ENCODE data around the gene CGA. TPM values are rescaled to one million over a fixed set of nuclear protein-coding genes. Genes with fewer than 3 reads are reported as not detected.
A peak's percentile ranks its signal among the peaks of the same experiment; 100 is the strongest.
"Not testable (repeated sequence)": the region's sequence is repeated elsewhere in the genome, so short reads cannot be mapped to it uniquely, and the experiment has no call there.

Gene CGA
- total RNA-seq, result not detected

GRCh38 chr6:87095087-87095509, at the start of gene CGA:
CGA (minus strand) TSS chr6:87095106; CDS start chr6:87088200, 6,906 bp downstream.
- H3K27me3 Mint-ChIP-seq, result peaks cover 14% of the 10 kb centered on the region
- no peak within 1 kb of the TSS for H3K4me3 Mint-ChIP-seq
- POLR2A ChIA-PET, result interaction anchor here (1.4 kb wide), 1 partner anchor 10 kb away, joined by 3 read pairs; no protein-coding TSS in a partner anchor

GRCh38 chr6:87139927-87140326, 45.0 kb upstream of the CGA start:
- DNase-seq; H3K4me3 Mint-ChIP-seq; H3K27ac Mint-ChIP-seq; H3K36me3 Mint-ChIP-seq; H3K4me1 Mint-ChIP-seq (ENCODE audit: low read depth); H3K9me3 Mint-ChIP-seq; H3K27me3 Mint-ChIP-seq; POLR2A ChIA-PET: not testable (repeated sequence)
- intact Hi-C loops (cut with micrococcal nuclease), result loop anchor here (1.0 to 5.0 kb wide), 3 partner anchors 97 to 267 kb away; partner anchors contain the start of gene CFAP206
- CTCF ChIA-PET, result interaction anchor here (1.0 to 3.5 kb wide), 14 partner anchors 9 to 253 kb away, joined by 3 to 29 read pairs (median 5); no protein-coding TSS in a partner anchor

More at GRCh38 chr6:87095087-87095509, at the start of gene CGA:
- no peak for DNase-seq
- Mint-ChIP-seq H3K27ac (no peak within 1 kb of the TSS), H3K4me1 (ENCODE audit: low read depth) (no peaks in the 10 kb centered on the region), H3K9me3 (no peaks in the 10 kb centered on the region), H3K36me3 (no peaks in the 10 kb centered on the region)
- intact Hi-C loops (cut with micrococcal nuclease), result no loop called here
- CTCF ChIA-PET, result interaction anchor here (1.8 kb wide), 1 partner anchor 16 kb away, joined by 8 read pairs; no protein-coding TSS in a partner anchor

GRCh38 chr6:87139236-87139635, 44.3 kb upstream of the CGA start:
- ChIA-PET POLR2A (no interaction called here), CTCF (interaction anchor here (0.6 to 3.5 kb wide), 26 partner anchors 8 to 452 kb away, joined by 3 to 29 read pairs (median 4); no protein-coding TSS in a partner anchor)
- H3K27me3 Mint-ChIP-seq, result peaks cover 4% of the 10 kb centered on the region
- H3K4me1 Mint-ChIP-seq (ENCODE audit: low read depth), result peaks cover 2% of the 10 kb centered on the region
- intact Hi-C loops (cut with micrococcal nuclease), result loop anchor here (1.0 to 5.0 kb wide), 3 partner anchors 98 to 268 kb away; partner anchors contain the start of gene CFAP206
- no peaks in the 10 kb centered on the region for H3K36me3 Mint-ChIP-seq
- H3K9me3 Mint-ChIP-seq, result peaks cover 4% of the 10 kb centered on the region
- H3K27ac Mint-ChIP-seq, result no peak overlapping the region
- no peak for DNase-seq
- no peak overlapping the region for H3K4me3 Mint-ChIP-seq

GRCh38 chr6:87136963-87137362, 42.1 kb upstream of the CGA start:
- H3K27ac Mint-ChIP-seq, result no peak overlapping the region

GRCh38 chr6:87127737-87128136, 32.8 kb upstream of the CGA start:
- Mint-ChIP-seq H3K27ac (no peak overlapping the region), H3K27me3 (peaks cover 8% of the 10 kb centered on the region), H3K4me3 (no peak overlapping the region), H3K36me3 (no peaks in the 10 kb centered on the region), H3K4me1 (ENCODE audit: low read depth) (no peaks in the 10 kb centered on the region), H3K9me3 (no peaks in the 10 kb centered on the region)
- no peak for DNase-seq
- intact Hi-C loops (cut with micrococcal nuclease), result no loop called here
- CTCF ChIA-PET, result no interaction called here
- POLR2A ChIA-PET, result no interaction called here

More at GRCh38 chr6:87136963-87137362, 42.1 kb upstream of the CGA start:
- intact Hi-C loops (cut with micrococcal nuclease), result loop anchor here (5.0 kb wide), 1 partner anchor 270 kb away; the partner anchor contains the start of gene CFAP206
- Mint-ChIP-seq H3K4me1 (ENCODE audit: low read depth) (peaks cover 2% of the 10 kb centered on the region), H3K4me3 (no peak overlapping the region), H3K36me3 (no peaks in the 10 kb centered on the region), H3K27me3 (no peaks in the 10 kb centered on the region), H3K9me3 (no peaks in the 10 kb centered on the region)
- CTCF ChIA-PET, result no interaction called here
- POLR2A ChIA-PET, result no interaction called here
- no peak for DNase-seq

- POLR2A ChIA-PET, result no interaction called here
- H3K9me3 Mint-ChIP-seq, result no peaks in the 10 kb centered on the region
- no peaks in the 10 kb centered on the region for H3K4me1 Mint-ChIP-seq (ENCODE audit: low read depth)
- CTCF ChIA-PET, result interaction anchor here (0.7 to 2.2 kb wide), 2 partner anchors 13 to 48 kb away, joined by 3 to 13 read pairs; no protein-coding TSS in a partner anchor
- no peak for DNase-seq
- H3K36me3 Mint-ChIP-seq, result no peaks in the 10 kb centered on the region
- H3K27ac Mint-ChIP-seq, result no peak overlapping the region
- intact Hi-C loops (cut with micrococcal nuclease), result no loop called here
- peaks cover 16% of the 10 kb centered on the region for H3K27me3 Mint-ChIP-seq
- no peak overlapping the region for H3K4me3 Mint-ChIP-seq
Measured at GRCh38 chr6:87126501-87126900, 31.6 kb upstream of the CGA start.

- H3K4me1 Mint-ChIP-seq (ENCODE audit: low read depth), result no peaks in the 10 kb centered on the region
- CTCF ChIA-PET, result no interaction called here
- POLR2A ChIA-PET, result no interaction called here
Measured at GRCh38 chr6:87124074-87124473, 29.2 kb upstream of the CGA start.

GRCh38 chr6:87122477-87122876, 27.6 kb upstream of the CGA start:
- H3K27ac Mint-ChIP-seq, result no peak overlapping the region
- DNase-seq, result no peak
- H3K27me3 Mint-ChIP-seq, result peaks cover 18% of the 10 kb centered on the region
- no peaks in the 10 kb centered on the region for H3K36me3 Mint-ChIP-seq
- no peak overlapping the region for H3K4me3 Mint-ChIP-seq
- CTCF ChIA-PET, result no interaction called here
- H3K9me3 Mint-ChIP-seq, result no peaks in the 10 kb centered on the region
- POLR2A ChIA-PET, result no interaction called here
- intact Hi-C loops (cut with micrococcal nuclease), result no loop called here
- no peaks in the 10 kb centered on the region for H3K4me1 Mint-ChIP-seq (ENCODE audit: low read depth)

More at GRCh38 chr6:87124074-87124473, 29.2 kb upstream of the CGA start:
- Mint-ChIP-seq H3K27me3 (peaks cover 16% of the 10 kb centered on the region), H3K27ac (no peak overlapping the region), H3K36me3 (no peaks in the 10 kb centered on the region), H3K4me3 (no peak overlapping the region), H3K9me3 (no peaks in the 10 kb centered on the region)
- no peak for DNase-seq
- intact Hi-C loops (cut with micrococcal nuclease), result no loop called here

- POLR2A ChIA-PET, result no interaction called here
- Mint-ChIP-seq H3K4me3 (no peak overlapping the region), H3K36me3 (no peaks in the 10 kb centered on the region), H3K9me3 (no peaks in the 10 kb centered on the region), H3K27ac (no peak overlapping the region), H3K4me1 (ENCODE audit: low read depth) (peaks cover 9% of the 10 kb centered on the region), H3K27me3 (peaks cover 12% of the 10 kb centered on the region)
- CTCF ChIA-PET, result no interaction called here
- intact Hi-C loops (cut with micrococcal nuclease), result no loop called here
- no peak for DNase-seq
Measured at GRCh38 chr6:87118054-87118453, 23.1 kb upstream of the CGA start.

- no peak overlapping the region for H3K4me3 Mint-ChIP-seq
- CTCF ChIA-PET, result interaction anchor here (1.5 to 1.7 kb wide), 2 partner anchors 12 to 51 kb away, joined by 3 to 4 read pairs; no protein-coding TSS in a partner anchor
- POLR2A ChIA-PET, result interaction anchor here (2.6 kb wide), 1 partner anchor 12 kb away, joined by 6 read pairs; no protein-coding TSS in a partner anchor
- H3K9me3 Mint-ChIP-seq, result no peaks in the 10 kb centered on the region
- no peak for DNase-seq
- intact Hi-C loops (cut with micrococcal nuclease), result loop anchor here (1.0 kb wide), 1 partner anchor 38 kb away; the partner anchor contains the start of gene ZNF292
- peaks cover 9% of the 10 kb centered on the region for H3K4me1 Mint-ChIP-seq (ENCODE audit: low read depth)
- no peaks in the 10 kb centered on the region for H3K36me3 Mint-ChIP-seq
- no peak overlapping the region for H3K27ac Mint-ChIP-seq
- peaks cover 7% of the 10 kb centered on the region for H3K27me3 Mint-ChIP-seq
Measured at GRCh38 chr6:87116922-87117321, 22.0 kb upstream of the CGA start.

- H3K4me3 Mint-ChIP-seq, result no peak overlapping the region
- H3K4me1 Mint-ChIP-seq (ENCODE audit: low read depth), result peaks cover 9% of the 10 kb centered on the region
- no peaks in the 10 kb centered on the region for H3K36me3 Mint-ChIP-seq
- DNase-seq, result peak; percentile 41
- ChIA-PET POLR2A (interaction anchor here (2.6 kb wide), 1 partner anchor 11 kb away, joined by 6 read pairs; no protein-coding TSS in a partner anchor), CTCF (interaction anchor here (0.6 to 1.7 kb wide), 4 partner anchors 10 to 1040 kb away, joined by 3 to 5 read pairs (median 4); no protein-coding TSS in a partner anchor)
- no peaks in the 10 kb centered on the region for H3K9me3 Mint-ChIP-seq
- no peak overlapping the region for H3K27ac Mint-ChIP-seq
- intact Hi-C loops (cut with micrococcal nuclease), result loop anchor here (1.0 kb wide), 1 partner anchor 40 kb away; the partner anchor contains the start of gene ZNF292
- peaks cover 6% of the 10 kb centered on the region for H3K27me3 Mint-ChIP-seq
Measured at GRCh38 chr6:87115402-87116135, 20.7 kb upstream of the CGA start.

GRCh38 chr6:87110636-87111035, 15.7 kb upstream of the CGA start:
- H3K9me3 Mint-ChIP-seq, result no peaks in the 10 kb centered on the region
- H3K4me1 Mint-ChIP-seq (ENCODE audit: low read depth), result peaks cover 2% of the 10 kb centered on the region
- DNase-seq, result no peak
- H3K27me3 Mint-ChIP-seq, result peaks cover 7% of the 10 kb centered on the region
- ChIA-PET POLR2A (no interaction called here), CTCF (no interaction called here)
- intact Hi-C loops (cut with micrococcal nuclease), result no loop called here
- H3K4me3 Mint-ChIP-seq, result no peak overlapping the region
- no peak overlapping the region for H3K27ac Mint-ChIP-seq
- no peaks in the 10 kb centered on the region for H3K36me3 Mint-ChIP-seq

All from activated CD4-positive, alpha-beta memory T cell treated with anti-CD3 and anti-CD28 coated beads for 36 hours (primary cell).